HL-60 (cell line): ENCODE data around the gene SNRNP40.

Source experiments
- DNase-seq, 2 experiments: peaks; one replicate each; pipeline ENCODE4 v3.0.0-alpha.2; 2010 to 2020; ENCODE audit warnings: low read depth in 1 of 2, low spot score in 1 of 2
- H3K27ac ChIP-seq: fragments of 250-450 bp; sonication (Bioruptor Pico); replicated peaks from 2 replicates; pipeline ENCODE4 v1.5.1; 2020; ENCODE audit warnings: mild to moderate bottlenecking, moderate library complexity
- H3K27me3 ChIP-seq: fragments of 250-450 bp; sonication (Bioruptor Pico); 2 replicates; pipeline ENCODE4 v1.5.1; 2021; ENCODE audit warnings: mild to moderate bottlenecking, moderate library complexity; ENCODE audit not compliant: insufficient read depth, poor library complexity, severe bottlenecking
- H3K4me3 ChIP-seq: replicated peaks from 2 replicates; pipeline ENCODE4 v1.5.1; 2011; ENCODE audit warnings: mild to moderate bottlenecking, control low read depth, low read length; ENCODE audit not compliant: insufficient read depth
- CTCF ChIP-seq: IDR thresholded peaks from one replicate; pipeline ENCODE4 v1.5.1; 2011; ENCODE audit warnings: low read length, control low read depth, inconsistent platforms; ENCODE audit not compliant: insufficient read depth
- GABPA ChIP-seq: IDR thresholded peaks from 2 replicates; pipeline ENCODE4 v1.6.1; 2012; ENCODE audit warnings: low read depth
- POLR2AphosphoS5 ChIP-seq: IDR thresholded peaks from 2 replicates; pipeline ENCODE4 v1.6.1; 2012; ENCODE audit warnings: low read depth
- REST ChIP-seq: IDR thresholded peaks from 2 replicates; pipeline ENCODE4 v1.6.1; 2012; ENCODE audit warnings: low read depth; ENCODE audit not compliant: insufficient replicate concordance
- SPI1 ChIP-seq: IDR thresholded peaks from 2 replicates; pipeline ENCODE4 v1.6.1; 2012; ENCODE audit warnings: low read depth, mild to moderate bottlenecking, borderline replicate concordance

SNRNP40 gene

GRCh38 chr1:31228986-31229385 lies 67.6 kb downstream of the SNRNP40 start:
- no peak for DNase-seq
- no peaks in the 10 kb centered on the region for H3K27me3 ChIP-seq
- no peak overlapping the region for H3K4me3 ChIP-seq
- H3K27ac ChIP-seq = no peak overlapping the region
- TF ChIP-seq POLR2AphosphoS5 (no peak), REST (no peak)

- no peaks in the 10 kb centered on the region for H3K27me3 ChIP-seq
- H3K27ac ChIP-seq = no peak overlapping the region
- TF ChIP-seq POLR2AphosphoS5 = no peak
- no peak for TF ChIP-seq GABPA
- TF ChIP-seq SPI1 = no peak
- no peak for TF ChIP-seq REST
- TF ChIP-seq CTCF = no peak
- H3K4me3 ChIP-seq = no peak overlapping the region
- DNase-seq = no peak
Observed at GRCh38 chr1:31227891-31228568, 68.6 kb downstream of the SNRNP40 start.

- no peak for DNase-seq
- H3K27ac ChIP-seq = no peak overlapping the region
- no peak for TF ChIP-seq GABPA
- no peak for TF ChIP-seq POLR2AphosphoS5
- TF ChIP-seq CTCF = no peak
- no peak for TF ChIP-seq REST
- TF ChIP-seq SPI1 = no peak
- H3K4me3 ChIP-seq = no peak overlapping the region
- no peaks in the 10 kb centered on the region for H3K27me3 ChIP-seq
Observed at GRCh38 chr1:31224068-31224467, 72.5 kb downstream of the SNRNP40 start.
